ENCODE measurements around the gene IL1B.
"Not testable (repeated sequence)": the region's sequence is repeated elsewhere in the genome, so short reads cannot be mapped to it uniquely, and the experiment has no call there.

The IL1B gene

DNA sequence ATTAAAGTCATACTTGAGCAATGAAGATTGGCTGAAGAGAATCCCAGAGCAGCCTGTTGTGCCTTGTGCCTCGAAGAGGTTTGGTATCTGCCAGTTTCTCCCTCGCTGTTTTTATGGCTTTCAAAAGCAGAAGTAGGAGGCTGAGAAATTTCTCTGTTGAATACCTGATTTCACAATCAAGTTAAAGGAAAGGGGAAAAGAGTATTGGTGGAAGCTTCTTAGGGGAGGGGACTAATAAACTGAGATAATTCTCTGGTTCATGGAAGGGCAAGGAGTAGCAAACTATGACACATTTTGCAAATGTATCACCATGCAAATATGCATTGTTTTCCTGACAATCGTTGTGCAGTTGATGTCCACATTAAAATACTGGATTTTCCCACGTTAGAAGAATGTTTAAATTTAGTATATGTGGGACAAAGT, at the start of gene IL1B:
IL1B (minus strand) TSS at position 85 of the 423 bp plus-strand sequence. CDS start 550 bp downstream, outside the sequence.
- DNase-seq = peak; percentile 55

DNA sequence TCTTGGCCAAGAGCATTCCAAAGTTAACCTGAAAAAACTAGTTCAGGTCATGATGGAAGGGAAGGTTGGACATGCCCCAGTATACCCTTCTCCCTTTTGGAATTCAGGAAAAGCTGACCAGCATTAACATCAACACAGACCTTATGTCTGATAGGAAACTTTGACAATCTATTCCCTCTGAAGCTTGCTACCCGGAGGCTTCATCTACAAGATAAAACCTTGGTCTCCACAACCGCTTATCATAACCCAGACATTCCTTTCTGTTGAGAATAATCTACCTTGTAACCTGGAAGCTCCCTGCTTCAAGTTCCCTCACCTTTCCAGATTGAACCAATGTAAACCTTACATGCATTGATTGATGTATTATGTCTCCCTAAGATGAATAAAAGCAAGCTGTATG, 49.7 kb upstream of the IL1B start:
- no peak for DNase-seq

DNA sequence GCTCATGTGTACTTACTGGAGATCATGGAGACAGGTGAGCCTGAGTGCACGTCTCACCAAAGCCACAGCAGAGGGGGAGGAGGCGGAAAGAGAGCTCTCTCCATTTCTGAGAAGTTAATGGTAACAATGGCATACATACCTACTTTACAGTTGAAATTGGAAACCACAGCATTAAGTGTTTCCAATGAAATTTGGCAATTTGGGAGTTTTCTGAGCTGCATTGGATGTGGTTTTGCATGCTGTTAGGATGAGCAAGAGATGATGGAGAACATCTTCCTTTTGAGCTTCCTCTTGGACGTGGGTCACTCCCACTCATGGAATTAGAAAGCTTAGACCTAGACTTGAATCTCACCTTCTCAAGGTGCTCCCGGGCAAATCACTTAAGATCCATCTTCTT, 48.9 kb upstream of the IL1B start:
- DNase-seq = no peak

DNA sequence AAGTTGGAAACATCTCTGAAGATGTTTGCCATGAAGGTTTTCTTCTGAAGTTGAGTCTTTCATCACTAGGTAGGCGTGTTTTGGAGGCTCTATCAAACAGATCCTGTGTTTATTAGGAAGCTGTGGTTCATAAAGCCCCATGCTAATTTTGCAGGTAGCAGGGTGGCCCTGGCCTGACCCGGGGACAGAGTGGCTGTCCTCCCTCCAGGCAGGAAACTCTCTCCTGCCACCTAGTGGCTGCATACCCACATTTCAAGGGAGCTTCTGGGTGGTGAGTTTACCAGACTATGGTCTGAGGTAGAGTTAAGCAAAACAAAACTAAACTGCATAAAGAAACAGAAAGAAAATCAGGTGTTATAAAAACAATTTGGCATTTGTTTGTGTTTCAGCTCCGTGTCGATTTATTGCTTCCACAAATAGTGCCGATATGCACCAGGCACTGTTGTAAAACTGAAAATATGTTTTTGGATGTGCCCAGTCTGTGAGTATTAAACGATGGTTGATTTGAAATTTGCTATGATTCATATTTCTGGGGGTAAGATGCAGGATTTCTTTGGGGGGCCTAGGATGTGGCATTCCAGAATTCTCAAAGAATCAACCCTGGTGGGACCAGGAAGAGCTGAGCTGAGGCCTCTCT, 48.4 kb upstream of the IL1B start:
- peak; percentile 63 for DNase-seq

DNA sequence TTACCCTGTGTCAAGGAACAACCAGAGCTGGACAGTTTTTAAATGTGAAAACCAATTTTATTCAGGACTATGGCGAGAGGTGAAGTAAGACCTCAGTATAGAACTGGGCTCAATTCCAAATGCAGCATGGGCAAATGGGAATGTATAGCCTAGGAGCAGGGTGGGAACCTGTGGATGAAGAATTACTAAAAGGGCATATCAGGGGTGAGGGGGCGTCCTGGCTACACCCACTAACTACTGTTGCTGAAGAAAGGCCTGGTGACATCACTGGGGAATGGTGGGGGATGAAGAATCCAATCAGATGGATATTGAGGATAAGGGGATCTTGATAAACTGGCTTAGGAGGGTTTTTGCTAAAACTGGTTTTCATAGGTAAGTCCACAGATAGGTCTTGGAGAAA, 47.1 kb upstream of the IL1B start:
- DNase-seq = no peak

DNA sequence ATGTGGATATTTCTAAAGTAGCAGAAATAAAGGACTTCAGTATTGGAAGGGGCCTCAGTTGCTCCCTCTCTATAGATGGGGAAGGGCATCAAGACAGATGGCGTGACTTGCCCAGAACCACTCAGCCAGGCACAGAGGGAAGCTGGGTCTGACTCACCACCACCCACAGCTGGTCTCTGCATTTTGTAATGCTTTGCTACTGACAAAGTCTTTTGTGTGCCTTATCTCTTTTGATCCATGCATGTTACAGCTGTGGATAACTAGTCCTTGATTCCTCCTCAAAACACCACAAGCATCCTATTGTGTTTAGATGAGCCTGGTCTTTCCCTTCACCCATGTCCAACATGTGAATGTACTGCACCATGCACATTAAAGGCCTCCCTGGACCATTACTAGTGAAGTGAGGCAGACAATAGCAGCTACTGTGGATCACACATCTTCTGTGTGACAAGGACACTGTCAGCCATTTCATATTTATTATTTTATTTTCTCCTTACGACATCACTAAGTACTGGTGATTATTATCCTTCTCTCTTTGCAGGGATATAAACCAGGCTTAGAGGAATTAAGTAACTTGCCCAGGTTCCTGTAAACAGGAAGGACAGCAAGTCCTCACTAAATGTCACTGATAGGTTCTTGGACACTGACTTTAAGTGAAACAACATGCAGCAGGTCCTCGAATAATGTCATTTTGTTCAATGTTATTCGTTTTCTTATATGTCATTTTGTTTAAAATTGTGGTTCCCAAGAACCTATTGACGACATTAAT, 44.8 kb upstream of the IL1B start:
- peak; percentile 59 for DNase-seq

DNA sequence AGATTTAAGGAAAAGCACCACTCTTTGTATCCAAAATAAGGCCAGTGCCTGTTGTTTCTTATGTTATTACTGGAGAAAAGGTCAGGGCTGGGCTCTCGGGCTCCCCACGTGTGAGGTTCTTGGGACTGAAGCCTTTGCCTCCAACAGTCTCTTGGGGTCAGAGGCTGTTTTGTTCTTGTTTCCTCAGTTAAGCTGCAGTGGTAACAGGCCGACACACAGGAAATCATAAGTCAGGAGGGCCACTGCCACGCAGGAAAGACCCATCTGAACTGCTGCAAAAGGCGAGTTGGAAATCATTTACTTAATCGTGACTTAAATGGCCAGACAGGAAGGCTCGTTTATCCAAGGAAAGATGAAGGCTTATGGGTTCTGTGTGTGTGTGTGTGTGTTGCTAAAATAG, 44.1 kb upstream of the IL1B start:
- DNase-seq = no peak

DNA sequence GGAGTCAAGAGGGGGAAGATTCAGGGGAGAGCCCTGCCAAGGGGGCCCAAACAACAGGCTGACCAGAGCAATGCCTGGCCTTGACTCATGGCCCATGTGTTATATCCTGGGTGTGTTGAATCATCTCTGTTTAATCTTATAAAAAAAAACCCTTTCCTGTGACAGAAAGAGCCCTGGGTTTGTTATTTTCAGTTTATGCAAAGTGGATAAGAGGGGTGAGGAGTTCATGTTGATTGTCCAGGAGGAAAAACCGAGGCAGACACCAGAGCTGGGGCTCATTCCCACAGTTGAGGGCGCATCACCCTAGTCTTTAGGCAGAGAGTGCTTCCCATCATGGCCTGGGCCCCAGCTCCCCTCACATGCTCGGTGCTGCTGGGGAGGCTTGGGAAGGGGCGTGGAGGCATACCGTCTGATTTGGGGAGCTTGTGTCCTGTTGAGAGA, 43.5 kb upstream of the IL1B start:
- DNase-seq = peak; percentile 18

DNA sequence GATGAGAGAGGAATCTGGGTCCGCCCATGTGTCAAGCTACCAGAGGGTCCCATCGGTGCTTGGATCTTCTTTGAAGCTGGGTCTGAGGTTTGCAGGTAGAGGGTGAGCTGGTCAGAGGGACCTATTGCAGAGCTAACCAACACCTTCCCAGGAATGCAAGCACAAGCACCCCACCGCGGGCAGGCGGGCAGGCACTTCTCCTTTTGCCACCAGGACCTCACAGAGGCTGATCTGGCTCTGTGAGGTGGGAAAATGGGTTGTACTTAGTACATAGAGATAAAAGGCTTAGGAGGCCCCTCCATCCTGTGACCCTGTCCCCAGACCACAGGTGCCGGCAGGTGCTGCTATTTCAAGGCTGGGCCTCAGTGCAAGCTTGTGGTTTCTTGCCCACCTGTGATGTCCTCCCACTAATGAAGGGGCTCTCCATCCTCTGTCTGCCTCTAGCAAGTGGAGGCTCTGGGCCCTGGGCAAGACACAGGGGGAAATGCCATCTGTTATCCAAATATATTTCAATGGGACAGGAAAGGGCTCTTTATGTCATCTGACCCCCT, 43.0 kb upstream of the IL1B start:
- DNase-seq = no peak

DNA sequence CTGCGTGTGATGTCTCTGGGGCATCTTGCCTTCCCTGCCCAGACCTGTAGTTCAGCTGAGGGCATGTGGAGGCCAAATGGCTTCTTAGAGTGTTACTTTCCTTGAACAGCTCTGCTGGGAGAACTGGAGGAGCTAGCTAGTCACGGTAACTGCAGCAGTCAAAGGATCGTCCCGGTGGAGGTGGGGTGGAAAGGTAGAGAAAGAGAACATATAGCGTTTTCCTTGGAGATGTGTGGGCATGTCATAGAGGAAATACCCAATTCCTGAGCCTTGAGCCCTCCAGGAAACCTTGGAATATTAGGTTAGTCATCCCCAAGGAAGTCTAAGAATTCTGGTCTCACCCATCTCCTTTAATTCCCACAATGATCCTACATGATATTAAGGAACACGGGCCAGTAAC, 40.8 kb upstream of the IL1B start:
- DNase-seq = no peak

DNA sequence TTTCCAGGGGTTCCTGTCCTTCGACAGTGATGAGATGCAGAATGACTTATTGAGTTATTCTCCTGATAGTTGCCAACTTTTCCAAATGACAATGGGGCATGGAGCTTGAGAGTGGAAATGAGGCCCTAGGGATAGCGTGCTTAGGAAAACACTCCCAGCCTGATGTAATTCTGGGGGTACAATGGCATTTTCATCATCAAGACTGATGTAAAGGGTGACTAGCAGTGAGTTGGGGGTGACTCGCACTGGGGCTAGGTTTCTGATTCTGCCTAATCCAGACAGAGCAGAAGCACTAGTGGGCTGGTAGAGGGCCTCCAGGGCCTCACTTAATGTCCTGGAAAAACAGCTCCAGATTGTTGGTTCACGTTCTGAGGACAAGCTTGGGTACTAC, 40.4 kb upstream of the IL1B start:
- no peak for DNase-seq

DNA sequence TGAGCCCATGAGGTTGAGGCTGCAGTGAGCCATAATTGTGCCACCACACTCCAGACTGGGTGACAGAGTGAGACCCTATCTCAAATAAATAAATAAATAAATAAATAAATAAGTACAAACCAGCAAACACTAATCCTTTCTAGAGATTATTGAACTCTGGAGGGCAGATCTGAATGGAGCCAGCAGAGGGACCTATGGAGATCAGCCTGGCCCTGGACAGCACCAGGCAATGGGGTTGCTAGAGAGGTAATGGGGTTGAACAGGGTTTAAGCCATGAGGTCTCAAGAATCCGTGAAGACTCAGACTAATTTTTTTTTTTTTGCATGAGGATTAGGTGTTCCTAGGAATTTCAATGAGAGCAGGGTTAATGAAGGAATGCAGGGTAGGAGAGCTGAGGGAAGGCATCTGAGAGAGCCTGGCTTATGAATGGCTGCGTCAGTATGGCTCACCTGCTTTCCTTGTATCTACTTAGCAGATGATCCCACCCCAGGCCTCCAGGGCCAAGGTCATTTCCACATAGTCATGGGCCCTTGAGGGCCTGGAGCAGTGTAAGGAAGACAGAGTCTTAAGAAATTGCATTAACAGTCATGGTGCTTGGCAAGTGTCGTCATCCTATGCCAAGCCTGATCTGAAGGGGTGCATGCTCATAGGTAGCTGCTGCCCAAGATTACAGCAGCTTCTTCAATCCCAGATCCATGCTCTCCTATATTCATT, 39.8 kb upstream of the IL1B start:
- no peak for DNase-seq

DNA sequence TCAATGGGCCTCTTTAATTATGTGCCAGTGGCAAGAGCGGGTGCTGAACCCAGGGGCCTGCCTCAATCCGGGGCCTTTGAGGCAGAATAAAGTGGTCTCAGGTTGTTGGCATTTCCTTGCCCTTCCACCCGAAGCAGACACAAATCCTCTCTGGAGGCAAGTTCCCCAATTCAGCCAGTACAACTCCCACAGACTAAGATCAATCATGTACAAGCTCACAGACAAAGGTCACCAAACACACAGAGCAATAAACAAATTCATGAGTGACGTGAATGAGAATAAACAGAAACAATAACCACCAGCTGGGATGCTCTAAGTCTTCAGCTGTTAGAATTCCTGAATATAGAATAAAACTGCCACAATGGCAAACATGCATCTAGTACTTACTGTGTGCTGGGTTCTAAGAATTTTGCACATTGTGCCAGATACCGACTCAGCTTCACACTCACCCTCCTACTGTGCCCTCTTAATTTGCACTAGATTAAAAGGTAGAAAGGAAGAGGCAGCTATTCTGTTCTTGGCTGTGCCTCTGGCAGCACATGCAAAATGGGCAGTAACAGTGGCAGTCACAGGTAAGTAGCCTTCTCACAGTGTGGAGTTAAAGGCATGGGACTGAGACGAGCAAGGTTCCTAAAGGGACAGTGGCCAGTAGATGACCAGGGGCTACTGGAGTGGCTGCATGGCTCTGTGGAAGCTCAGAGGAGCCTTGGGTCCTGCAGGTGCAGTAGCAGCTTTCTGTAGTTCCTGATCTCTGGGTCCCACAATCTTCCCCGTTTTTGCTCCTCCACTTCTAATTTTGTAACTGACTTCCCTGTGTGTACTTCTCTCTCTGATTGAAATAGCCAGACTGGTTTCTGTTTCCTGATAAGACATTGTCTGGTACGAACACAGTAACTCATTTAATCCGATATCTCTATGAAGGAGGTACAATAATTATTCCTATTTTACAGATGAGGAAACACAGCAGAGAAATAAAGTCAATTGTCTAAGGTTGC, 34.6 kb upstream of the IL1B start:
- DNase-seq = no peak

DNA sequence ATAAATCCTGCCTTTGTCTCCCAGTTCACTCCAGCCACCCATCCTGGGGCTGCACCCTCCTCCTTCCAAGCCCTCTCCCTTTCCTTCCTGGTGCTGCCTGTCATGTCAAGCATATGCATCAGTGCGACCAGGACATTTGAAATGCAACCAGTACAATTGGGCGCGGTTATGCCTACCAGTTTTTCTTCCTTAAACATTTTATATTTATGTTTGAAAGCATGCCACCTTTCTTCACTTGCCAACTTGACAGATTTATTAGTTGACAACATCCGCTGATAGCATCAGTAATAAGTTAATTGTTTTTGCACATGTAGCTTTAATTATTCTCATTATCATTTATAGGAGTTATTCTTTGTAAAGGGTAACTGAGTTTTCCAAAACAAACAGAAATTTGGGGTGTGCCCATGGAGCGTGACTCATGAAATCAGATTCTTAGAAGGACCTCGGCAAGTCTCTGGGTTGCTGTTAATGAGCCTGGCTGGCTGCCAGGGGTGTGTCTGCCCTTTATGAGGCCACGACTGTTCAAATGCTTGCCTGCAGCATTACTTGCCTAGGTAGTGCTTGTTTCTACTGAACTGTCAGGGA, 32.8 kb upstream of the IL1B start:
- DNase-seq = peak; percentile 49

DNA sequence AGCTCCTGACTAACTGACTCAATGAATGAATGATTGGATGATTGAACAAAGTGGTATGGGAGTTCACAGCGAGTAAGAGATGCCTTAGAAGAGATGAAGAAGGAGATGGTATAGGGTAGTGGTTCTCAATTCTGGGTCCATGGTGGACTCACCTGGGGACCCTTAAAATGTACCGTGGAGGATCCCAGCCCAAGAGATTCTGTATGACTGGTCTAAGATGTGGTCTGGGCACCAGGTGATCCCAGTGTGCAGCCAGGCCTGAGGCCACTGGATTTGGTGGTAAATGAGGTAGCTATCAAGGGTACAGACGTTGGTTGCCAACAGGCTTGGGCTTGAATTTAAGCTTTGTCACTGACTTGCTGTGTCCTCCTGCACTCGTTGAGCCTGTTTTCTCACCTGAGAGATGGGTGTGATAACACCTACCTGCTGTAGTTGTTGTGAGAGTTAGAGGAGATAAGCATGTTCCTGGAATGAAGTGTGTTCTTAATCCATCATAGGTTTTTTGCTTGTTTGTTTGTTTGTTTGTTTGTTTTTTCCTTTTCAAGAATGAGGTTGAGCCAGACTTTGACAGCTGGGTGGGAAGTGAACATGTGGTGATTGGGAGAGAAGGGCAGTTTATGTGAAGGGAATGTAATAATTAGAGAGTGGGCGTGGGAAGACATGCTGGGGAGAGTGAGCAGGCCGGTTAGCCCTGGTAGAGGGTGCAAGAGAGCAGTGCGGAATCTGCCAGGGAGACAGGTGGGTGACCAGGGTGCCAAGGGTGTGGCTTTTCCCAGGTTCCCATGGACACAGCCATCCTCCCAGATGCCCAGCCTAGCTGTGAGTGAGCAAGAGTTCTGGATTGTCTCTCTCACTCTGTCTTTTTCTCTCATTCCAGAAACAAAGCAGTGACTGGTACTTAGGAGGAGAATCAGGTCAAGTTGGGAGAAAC, 31.4 kb upstream of the IL1B start:
- DNase-seq = no peak

DNA sequence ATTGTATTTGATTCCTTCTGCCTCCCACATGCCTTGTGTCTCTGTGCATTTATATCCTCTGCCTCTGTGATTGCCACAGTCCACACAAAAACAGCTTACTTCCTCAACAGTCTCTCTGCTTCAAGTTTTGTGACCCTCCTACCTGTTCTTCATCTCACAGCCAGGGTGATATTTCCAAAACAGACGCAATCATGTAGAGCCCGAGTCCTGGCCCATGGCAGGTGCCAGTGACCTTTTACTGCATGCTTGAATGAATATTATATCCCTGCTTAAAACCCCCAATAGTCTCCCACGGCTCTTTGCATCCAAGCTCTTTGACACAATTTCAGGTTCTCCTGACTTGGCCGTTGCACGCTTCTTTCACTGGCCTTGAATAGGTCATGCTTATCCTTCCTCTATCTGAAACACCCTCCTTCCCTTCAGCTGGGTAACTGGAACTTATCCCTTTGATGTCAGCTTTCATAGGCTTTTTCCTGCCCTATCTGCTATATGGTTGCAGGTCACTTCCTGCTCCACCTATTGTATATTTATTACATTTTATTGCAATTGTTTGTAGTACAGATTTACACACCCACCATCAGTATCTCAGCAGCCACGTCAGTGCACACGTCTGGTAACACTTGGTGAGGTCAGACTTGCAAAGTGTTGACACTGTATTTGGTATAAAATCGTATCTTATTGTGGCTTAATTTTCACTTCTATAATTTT, 29.7 kb upstream of the IL1B start:
- DNase-seq = no peak

DNA sequence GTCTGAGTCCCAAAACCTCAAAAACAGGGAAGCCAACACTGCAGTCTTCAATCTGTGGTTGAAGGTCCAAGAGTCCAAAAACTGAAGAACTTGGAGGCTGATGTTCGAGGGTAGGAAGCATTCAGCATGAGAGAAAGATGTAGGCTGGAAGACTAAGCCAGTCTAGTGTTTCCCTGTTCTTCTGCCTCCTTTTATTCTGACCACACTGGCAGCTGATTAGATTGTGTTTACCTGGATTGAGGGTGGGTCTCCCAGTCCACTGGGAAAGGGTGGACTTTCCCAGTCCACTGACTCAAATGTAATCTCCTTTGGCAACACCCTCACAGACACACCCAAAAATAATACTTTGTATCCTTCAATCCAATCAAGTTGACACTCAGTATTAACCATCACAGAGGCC, 27.5 kb upstream of the IL1B start:
- DNase-seq = no peak

DNA sequence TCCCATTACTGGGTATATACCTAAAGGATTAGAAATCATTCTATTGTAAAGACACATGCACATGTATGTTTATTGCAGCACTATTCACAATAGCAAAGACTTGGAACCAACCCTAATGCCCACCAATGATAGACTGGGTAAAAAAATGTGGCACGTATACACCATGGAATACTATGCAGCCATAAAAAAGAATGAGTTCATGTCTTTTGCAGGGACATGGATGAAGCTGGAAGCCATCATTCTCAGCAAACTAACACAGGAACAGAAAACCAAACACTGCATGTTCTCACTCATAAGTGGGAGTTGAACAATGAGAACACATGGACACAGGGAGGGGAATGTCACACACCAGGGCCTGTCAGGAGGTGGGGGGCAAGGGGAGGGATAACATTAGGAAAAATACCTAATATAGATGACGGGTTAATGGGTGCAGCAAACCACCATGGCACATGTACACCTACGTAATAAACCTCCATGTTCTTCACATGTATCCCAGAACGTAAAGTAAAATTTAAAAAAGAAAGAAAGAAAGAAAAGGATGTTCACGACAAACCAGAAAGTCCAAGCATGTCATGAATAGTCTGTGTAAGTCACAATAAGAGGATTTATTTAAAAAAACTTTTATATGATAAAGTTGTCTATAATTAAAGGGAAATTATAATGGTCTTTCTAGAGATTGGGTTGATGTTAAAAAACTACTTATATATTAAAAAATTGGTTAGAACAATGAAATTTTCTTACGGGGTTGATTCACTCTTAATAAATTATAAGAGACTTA, 23.0 kb upstream of the IL1B start:
- DNase-seq = not testable (repeated sequence)

DNA sequence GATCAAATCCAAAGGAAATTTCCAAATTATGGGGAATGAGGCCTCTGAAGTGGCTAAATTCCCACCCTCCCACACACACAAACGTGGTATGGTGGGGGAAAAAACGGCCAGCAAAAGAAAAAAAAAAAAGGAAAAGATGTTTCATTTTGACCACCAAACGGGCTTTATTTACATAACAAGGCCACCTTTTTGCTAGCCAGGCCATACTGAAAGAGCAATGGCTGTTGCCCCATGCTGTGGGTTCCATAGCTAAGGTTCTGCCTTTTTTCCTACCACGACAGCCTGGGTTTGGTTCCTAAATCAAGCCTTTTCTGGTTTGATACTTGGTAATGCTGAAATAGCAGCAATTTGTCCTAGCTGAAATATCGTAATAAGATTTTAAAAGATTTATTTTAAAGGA, 14.0 kb upstream of the IL1B start:
- no peak for DNase-seq

Data from CD4-positive, alpha-beta T cell treated with Interferon gamma for 1 hour (primary cell).